OCI-LY7 (cell line): ENCODE results near the gene NDUFC1. TPM values are rescaled to one million over a fixed set of nuclear protein-coding genes. Genes with fewer than 3 reads are reported as not detected.

Experiments
- BruUV-seq: library from RNA; stranded (reverse); fragments of 400-500 nt; replicated peaks from 2 replicates; lab custom pipeline; 2021; lab: Mats Ljungman, UMichigan
- CTCF ChIA-PET: fragments of 300-600 bp; sonication (Branson Sonifier 250); formaldehyde crosslinking; loops from one replicate; lab custom pipeline; 2022; ENCODE audit warnings: antibody characterized with exemption; ENCODE audit not compliant: unreplicated experiment; lab: Charles Lee
- POLR2A ChIA-PET: fragments of 300-600 bp; sonication (Branson Sonifier 250); formaldehyde crosslinking; loops from one replicate; lab custom pipeline; 2022; ENCODE audit warnings: antibody characterized with exemption; lab: Charles Lee
- DNase-seq: peaks from one replicate; pipeline ENCODE4 v3.0.0-alpha.2; 2015; ENCODE audit warnings: low spot score
- H2AFZ ChIP-seq: fragments of 200-600 bp; sonication (generic), shearing (Covaris generic); 2 replicates; pipeline ENCODE4 v1.6.1; 2014; ENCODE audit warnings: mild to moderate bottlenecking, antibody characterized with exemption, low read length, moderate library complexity
- H3K27ac ChIP-seq: fragments of 200-600 bp; sonication (generic); 2 replicates; pipeline ENCODE4 v1.5.1; 2014; ENCODE audit warnings: mixed run types, low read depth, mild to moderate bottlenecking, moderate library complexity, low read length, inconsistent platforms; ENCODE audit not compliant: poor library complexity, severe bottlenecking
- H3K36me3 ChIP-seq: fragments of 200-600 bp; sonication (generic); 2 replicates; pipeline ENCODE4 v1.6.1; 2014; ENCODE audit warnings: mild to moderate bottlenecking, antibody characterized with exemption, low read length, moderate library complexity, mixed read lengths; ENCODE audit not compliant: insufficient read depth
- H3K4me1 ChIP-seq: fragments of 200-600 bp; sonication (generic); 2 replicates; pipeline ENCODE4 v1.5.1; 2014; ENCODE audit warnings: mild to moderate bottlenecking, low read length; ENCODE audit not compliant: insufficient read depth, poor library complexity, severe bottlenecking
- H3K4me2 ChIP-seq: fragments of 200-600 bp; sonication (generic); 2 replicates; pipeline ENCODE4 v1.6.1; 2014; ENCODE audit warnings: mild to moderate bottlenecking, low read length
- H3K4me3 ChIP-seq: fragments of 200-600 bp; sonication (generic); 2 replicates; pipeline ENCODE4 v1.5.1; 2014; ENCODE audit warnings: mild to moderate bottlenecking, low read depth, low read length; ENCODE audit not compliant: poor library complexity, severe bottlenecking
- H3K79me2 ChIP-seq: fragments of 200-600 bp; sonication (generic); 2 replicates; pipeline ENCODE4 v1.6.1; 2016; ENCODE audit warnings: low read depth, mild to moderate bottlenecking, low read length, moderate library complexity, mixed read lengths; ENCODE audit not compliant: insufficient read depth
- H3K9me2 ChIP-seq: fragments of 200-600 bp; sonication (generic); 2 replicates; pipeline ENCODE4 v1.6.1; 2016; ENCODE audit warnings: mild to moderate bottlenecking, low read length, mixed read lengths; ENCODE audit not compliant: insufficient read depth
- H3K9me3 ChIP-seq: fragments of 200-600 bp; sonication (generic); 2 replicates; pipeline ENCODE4 v1.6.1; 2014; ENCODE audit warnings: mild to moderate bottlenecking, mixed run types, low read length, mixed read lengths
- H4K20me1 ChIP-seq: fragments of 200-600 bp; sonication (generic); 2 replicates; pipeline ENCODE4 v1.6.1; 2014; ENCODE audit warnings: mild to moderate bottlenecking, antibody characterized with exemption, low read length, moderate library complexity, mixed read lengths; ENCODE audit not compliant: insufficient read depth
- CTCF ChIP-seq: fragments of 200-600 bp; sonication (generic); conservative IDR thresholded peaks from 2 replicates; pipeline ENCODE4 v1.5.1; 2014; ENCODE audit warnings: mild to moderate bottlenecking, antibody characterized with exemption, low read length, moderate library complexity, mixed read lengths
- EZH2phosphoT487 ChIP-seq: fragments of 200-600 bp; sonication (generic); IDR thresholded peaks from 2 replicates; pipeline ENCODE4 v1.6.1; 2018; ENCODE audit warnings: low read depth, borderline replicate concordance, mild to moderate bottlenecking, mixed run types, antibody characterized with exemption, low read length, moderate library complexity, mixed read lengths
- intact Hi-C: fragments of 100-400 bp; cut with micrococcal nuclease; formaldehyde crosslinking; loops from one replicate; pipeline ENCODE4 v1.10.0; 2022; ENCODE audit not compliant: unreplicated experiment
- small RNA-seq: library from RNA; depleted of rRNA; stranded (forward); fragments of <200 nt; gene quantifications from one replicate; pipeline ENCODE3, GENCODE V24; 2014
- total RNA-seq, 2 experiments: library from RNA; depleted of rRNA in 1 of 2; stranded (reverse); fragments of >200 nt in 1 of 2; shearing (Covaris generic) in 1 of 2; gene quantifications; 2 replicates each; pipeline ENCODE4 v1.2.3, GENCODE V29; 2014 to 2022

The NDUFC1 gene
- total RNA-seq, 2 experiments from 2014 or later, result 69.2 to 82.6 TPM

- H2AFZ ChIP-seq, result peak overlapping the region; percentile 50; the same call in 1 of the 2 replicates
- H3K9me2 ChIP-seq, result no peaks in the 10 kb centered on the region
- peaks cover 25% of the 10 kb centered on the region for H3K9me3 ChIP-seq
- H3K79me2 ChIP-seq, result no peaks in the 10 kb centered on the region
- DNase-seq, result no peak
- H3K4me3 ChIP-seq, result no peak overlapping the region
- no peaks in the 10 kb centered on the region for H4K20me1 ChIP-seq
- POLR2A ChIA-PET, result interaction anchor here (0.9 to 5.3 kb wide), 3 partner anchors 10 to 49 kb away, joined by 3 to 26 read pairs (median 18); no protein-coding TSS in a partner anchor
- no TSS peak for BruUV-seq
- intact Hi-C loops, result no loop called here
- TF ChIP-seq EZH2phosphoT487 (no peak), CTCF (no peak)
- peaks cover 35% of the 10 kb centered on the region for H3K4me1 ChIP-seq
- peak overlapping the region; percentile 45 for H3K27ac ChIP-seq
- peak overlapping the region; percentile 38; the same call in 1 of the 2 replicates for H3K4me2 ChIP-seq
- CTCF ChIA-PET, result no interaction called here
- peaks cover 3% of the 10 kb centered on the region; the same call in 1 of the 2 replicates for H3K36me3 ChIP-seq
These were observed 60.5 kb downstream of the NDUFC1 start for GRCh38 chr4:139241784-139242151.

- Histone ChIP-seq H2AFZ (peak overlapping the region; percentile 50; the same call in 1 of the 2 replicates), H4K20me1 (no peaks in the 10 kb centered on the region), H3K27ac (peak overlapping the region; percentile 45), H3K36me3 (peaks cover 3% of the 10 kb centered on the region; the same call in 1 of the 2 replicates), H3K4me3 (no peak overlapping the region), H3K4me1 (peaks cover 35% of the 10 kb centered on the region), H3K79me2 (no peaks in the 10 kb centered on the region), H3K9me3 (peaks cover 26% of the 10 kb centered on the region), H3K4me2 (peak overlapping the region; percentile 38), H3K9me2 (no peaks in the 10 kb centered on the region)
- BruUV-seq, result no TSS peak
- TF ChIP-seq CTCF (no peak), EZH2phosphoT487 (no peak)
- intact Hi-C loops, result no loop called here
- CTCF ChIA-PET, result no interaction called here
- POLR2A ChIA-PET, result interaction anchor here (0.9 to 5.3 kb wide), 4 partner anchors 9 to 49 kb away, joined by 3 to 26 read pairs (median 12); no protein-coding TSS in a partner anchor
- DNase-seq, result peak; percentile 36
These were observed 61.0 kb downstream of the NDUFC1 start for GRCh38 chr4:139241086-139241783.

Small RNAs within 50 kb of the gene (small RNA-seq; reads per million reads assigned to genes)
- not detected for gene RNU6-1074P
- gene RNU6-1214P, result not detected

Other genes starting within 250 kb of the NDUFC1 start
- gene ELF2, start 125.3 kb downstream of the NDUFC1 start, total RNA-seq (2014; rRNA removed; shearing (Covaris generic)), result 49.1 and 49.6 TPM in 2 replicates
- gene ELF2, start 125.3 kb downstream of the NDUFC1 start, total RNA-seq (2022), result 57.0 and 62.0 TPM in 2 replicates
- 0.88 and 2.6 TPM in 2 replicates for gene MGARP, start 22.3 kb downstream of the NDUFC1 start, total RNA-seq (2014; rRNA removed; shearing (Covaris generic))
- gene MGARP, start 22.3 kb downstream of the NDUFC1 start, total RNA-seq (2022), result 0.28 TPM in 1 of 2 replicates, not detected in the other
- 45.3 and 50.1 TPM in 2 replicates for gene NAA15, start 972 bp downstream of the NDUFC1 start, total RNA-seq (2014; rRNA removed; shearing (Covaris generic))
- 78.7 and 95.9 TPM in 2 replicates for gene NAA15, start 972 bp downstream of the NDUFC1 start, total RNA-seq (2022)
- gene RAB33B, start 151.6 kb upstream of the NDUFC1 start, total RNA-seq (2014; rRNA removed; shearing (Covaris generic)), result 9.2 and 11.7 TPM in 2 replicates
- 9.2 and 11.5 TPM in 2 replicates for gene RAB33B, start 151.6 kb upstream of the NDUFC1 start, total RNA-seq (2022)